GM12872 (cell line): ENCODE measurements around the gene C1orf35.

Experiments
- TF ChIP-seq, protein P1 (sequence below): IDR thresholded peaks from 3 replicates; pipeline ENCODE4 v1.5.1; 2011; ENCODE audit warnings: low read depth, mild to moderate bottlenecking, low read length, moderate library complexity; ENCODE audit not compliant: insufficient read depth

The C1orf35 gene

DNA sequence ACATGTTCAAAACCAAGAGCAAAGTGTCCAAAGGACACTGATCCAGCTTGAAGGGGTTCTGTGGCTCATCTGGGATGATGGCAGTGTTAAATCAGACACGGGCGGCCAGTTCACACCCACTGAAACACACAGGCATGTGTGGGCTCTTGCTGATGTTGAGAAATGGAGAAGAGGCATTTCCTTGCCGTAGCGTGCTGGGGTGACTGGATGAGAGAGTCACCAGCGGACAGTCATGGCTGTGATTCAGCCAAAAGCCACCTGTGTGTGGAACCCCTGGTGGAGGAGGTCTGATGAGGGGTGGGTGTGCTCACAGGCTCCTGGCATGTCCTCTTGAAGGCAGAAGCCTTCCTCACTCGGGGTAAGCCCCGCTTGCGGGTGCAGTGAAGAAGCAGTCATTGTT, 7.2 kb downstream of the C1orf35 start:
- TF ChIP-seq, protein P1, sequence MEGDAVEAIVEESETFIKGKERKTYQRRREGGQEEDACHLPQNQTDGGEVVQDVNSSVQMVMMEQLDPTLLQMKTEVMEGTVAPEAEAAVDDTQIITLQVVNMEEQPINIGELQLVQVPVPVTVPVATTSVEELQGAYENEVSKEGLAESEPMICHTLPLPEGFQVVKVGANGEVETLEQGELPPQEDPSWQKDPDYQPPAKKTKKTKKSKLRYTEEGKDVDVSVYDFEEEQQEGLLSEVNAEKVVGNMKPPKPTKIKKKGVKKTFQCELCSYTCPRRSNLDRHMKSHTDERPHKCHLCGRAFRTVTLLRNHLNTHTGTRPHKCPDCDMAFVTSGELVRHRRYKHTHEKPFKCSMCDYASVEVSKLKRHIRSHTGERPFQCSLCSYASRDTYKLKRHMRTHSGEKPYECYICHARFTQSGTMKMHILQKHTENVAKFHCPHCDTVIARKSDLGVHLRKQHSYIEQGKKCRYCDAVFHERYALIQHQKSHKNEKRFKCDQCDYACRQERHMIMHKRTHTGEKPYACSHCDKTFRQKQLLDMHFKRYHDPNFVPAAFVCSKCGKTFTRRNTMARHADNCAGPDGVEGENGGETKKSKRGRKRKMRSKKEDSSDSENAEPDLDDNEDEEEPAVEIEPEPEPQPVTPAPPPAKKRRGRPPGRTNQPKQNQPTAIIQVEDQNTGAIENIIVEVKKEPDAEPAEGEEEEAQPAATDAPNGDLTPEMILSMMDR: no peak

DNA sequence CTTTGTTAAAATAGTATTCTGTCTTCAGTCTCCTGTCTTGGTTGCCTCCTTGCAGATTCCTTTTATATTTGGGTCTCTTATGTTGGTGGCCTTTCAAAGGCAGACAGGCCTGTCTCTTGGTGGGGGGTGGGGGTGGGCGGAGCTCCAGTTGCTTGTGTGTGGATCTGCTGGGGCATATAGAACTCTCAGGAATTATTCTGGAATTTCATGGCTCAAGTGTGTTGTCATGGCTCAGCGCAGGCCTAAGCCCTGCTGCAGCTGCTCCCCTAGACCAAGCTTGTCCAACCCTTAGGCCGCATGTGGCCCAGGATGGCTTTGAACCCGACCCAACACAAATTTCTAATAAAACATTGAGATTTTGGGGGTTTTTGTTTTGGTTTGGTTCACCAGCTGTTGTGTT, 8.0 kb downstream of the C1orf35 start:
- TF ChIP-seq, protein P1: no peak

DNA sequence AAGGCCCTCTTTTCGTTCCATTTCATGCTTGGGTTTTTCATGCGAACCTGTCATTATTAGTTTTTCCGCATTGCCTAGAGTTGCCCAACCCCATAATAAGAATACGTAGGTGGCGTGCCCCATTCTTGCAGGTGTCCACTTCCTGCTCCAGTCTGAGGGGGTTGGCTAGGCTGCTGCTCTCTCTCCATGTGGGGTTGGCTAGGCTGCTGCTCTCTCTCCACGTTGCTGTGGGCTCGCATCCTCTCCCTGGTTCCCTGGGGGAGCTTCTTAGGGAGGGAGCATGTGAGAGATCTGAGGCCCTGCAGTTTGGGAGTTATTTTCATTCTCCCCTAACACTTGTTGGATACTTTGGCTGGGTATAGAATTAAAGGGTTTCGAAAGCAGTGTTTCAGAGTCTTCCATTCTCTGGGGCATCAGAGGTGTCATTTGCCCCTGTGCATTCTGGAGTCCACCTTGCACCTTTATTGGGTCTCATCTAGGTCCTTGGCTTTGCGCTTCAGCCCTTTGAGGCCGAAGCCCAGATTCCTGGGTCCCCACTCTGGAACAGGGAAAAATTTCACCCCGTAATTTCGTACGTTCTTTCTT, 8.6 kb downstream of the C1orf35 start:
- TF ChIP-seq, protein P1: no peak

DNA sequence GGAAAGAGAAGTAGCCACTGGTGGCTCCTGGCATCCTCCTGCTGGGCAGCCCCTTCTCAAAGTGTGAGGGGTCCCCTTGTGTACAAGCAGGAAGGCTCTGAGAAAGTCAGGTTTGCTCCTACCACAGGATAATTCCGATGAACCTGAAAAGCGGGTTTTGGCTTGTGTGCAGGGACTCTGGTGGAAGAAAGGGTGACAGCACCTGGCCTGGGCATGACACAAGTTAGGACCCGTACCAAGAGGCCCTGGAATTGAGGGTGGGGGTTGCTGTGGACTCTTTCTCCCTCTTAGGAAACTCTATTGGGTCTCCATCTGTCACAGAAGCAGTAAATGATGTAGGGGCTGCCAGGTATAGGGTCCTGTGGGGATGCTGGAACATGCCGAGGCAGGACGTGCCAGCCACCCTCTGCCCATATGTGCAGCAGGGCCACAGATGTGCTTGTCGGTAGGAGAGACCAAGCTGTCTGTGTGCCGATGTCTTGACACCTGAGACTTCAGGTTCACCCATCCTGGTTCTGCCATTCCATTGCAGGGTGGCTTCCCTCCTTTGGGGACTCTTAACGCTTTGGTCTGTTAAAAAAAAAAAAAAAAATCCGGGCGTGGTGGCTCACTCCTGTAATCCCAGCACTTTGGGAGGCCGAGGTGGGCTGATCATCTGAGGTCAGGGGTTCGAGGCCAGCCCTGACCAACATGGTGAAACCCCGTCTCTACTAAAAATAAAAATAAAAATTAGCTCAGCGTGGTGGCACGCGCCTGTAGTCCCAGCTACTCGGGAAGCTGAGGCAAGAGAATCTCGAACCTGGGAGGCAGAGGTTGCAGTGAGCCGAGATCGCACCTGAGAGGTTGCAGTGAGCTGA, 9.8 kb downstream of the C1orf35 start:
- TF ChIP-seq, protein P1: no peak

DNA sequence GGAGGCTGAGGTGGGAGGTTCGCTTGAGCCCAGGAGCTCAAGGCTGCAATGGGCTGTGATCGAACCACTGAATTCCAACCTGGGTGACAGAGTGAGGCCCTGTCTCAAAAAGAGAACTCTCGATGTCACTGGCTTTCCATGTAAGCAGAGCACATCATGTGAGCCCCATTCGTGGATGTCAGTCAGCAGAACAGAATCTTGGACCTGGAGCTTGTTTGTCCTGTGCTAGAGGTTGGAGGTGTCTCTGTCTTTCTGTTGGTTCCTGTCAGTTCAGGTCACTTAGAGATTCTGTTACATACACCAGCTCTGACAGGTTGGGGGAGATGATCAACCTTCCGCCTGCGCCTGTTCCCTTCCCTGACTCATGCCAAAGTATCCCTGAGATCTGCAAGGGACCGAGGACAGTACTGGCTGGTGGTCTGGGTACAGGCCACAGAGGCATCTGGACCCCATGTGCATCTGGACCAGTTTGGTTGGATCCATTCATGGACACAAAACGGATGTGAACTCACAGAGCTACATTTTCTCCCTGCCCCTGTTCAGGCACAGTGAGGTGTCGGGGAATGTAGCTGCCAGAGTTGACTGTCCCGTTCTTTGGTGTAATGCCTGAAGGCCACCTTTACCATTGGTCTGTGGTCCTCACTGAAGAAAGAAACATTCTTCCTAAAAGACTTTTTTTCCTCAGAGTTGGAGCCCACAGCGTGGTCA, 10.6 kb downstream of the C1orf35 start:
- TF ChIP-seq, protein P1: no peak

DNA sequence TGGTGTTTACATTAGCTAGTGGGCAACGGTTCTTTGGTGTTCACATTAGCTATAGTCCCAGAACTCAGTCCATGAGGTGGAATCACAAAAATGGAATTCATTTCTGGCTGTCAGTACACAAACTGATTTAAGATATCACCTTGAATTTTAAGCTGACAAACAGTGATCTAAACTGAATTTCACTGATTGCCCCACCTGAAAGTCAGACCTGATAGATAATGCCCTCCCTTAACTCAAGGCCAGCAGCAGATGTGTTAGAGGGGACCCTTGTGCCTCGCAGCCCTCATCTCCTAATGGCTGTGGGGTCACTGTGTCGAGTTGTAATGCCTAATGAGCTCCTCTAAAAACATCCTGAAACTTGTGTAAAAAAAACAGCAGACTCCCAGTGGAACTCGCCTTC, 12.0 kb downstream of the C1orf35 start:
- TF ChIP-seq, protein P1: no peak

DNA sequence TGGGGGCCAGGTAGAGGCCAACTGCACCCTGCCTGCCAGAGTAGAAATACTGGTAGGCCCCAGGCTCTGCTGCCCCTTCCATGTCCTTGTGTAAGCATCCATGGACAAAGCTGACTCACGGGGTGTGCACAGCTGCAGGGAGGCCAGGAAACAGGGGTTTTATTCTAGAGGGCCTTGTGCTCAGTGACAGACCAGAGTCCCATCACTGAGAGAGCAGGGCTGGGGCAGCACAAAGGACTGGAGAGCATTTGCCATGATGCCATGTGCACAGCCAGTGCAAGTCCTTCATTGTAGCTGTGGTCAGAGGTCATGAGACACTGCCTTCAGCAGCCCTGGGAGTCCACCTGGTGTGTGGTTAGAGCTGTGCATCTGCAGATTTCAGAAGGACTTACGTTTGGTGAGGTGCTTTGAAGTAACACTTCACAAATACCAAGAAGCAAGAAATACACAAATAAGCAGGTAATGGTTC, 12.5 kb downstream of the C1orf35 start:
- TF ChIP-seq, protein P1: no peak
